SKM-1 treated with dmso at 0.1 percent for 144 hours (cell line): Measurements from ENCODE around the gene YIPF3.
"Not testable (repeated sequence)": the region's sequence is repeated elsewhere in the genome, so short reads cannot be mapped to it uniquely, and the experiment has no call there.

Experiments
- DNase-seq: peaks from one replicate; lab custom pipeline; 2025; ENCODE audit not compliant: unreplicated experiment; lab: John Stamatoyannopoulos, UW

Gene YIPF3

DNA sequence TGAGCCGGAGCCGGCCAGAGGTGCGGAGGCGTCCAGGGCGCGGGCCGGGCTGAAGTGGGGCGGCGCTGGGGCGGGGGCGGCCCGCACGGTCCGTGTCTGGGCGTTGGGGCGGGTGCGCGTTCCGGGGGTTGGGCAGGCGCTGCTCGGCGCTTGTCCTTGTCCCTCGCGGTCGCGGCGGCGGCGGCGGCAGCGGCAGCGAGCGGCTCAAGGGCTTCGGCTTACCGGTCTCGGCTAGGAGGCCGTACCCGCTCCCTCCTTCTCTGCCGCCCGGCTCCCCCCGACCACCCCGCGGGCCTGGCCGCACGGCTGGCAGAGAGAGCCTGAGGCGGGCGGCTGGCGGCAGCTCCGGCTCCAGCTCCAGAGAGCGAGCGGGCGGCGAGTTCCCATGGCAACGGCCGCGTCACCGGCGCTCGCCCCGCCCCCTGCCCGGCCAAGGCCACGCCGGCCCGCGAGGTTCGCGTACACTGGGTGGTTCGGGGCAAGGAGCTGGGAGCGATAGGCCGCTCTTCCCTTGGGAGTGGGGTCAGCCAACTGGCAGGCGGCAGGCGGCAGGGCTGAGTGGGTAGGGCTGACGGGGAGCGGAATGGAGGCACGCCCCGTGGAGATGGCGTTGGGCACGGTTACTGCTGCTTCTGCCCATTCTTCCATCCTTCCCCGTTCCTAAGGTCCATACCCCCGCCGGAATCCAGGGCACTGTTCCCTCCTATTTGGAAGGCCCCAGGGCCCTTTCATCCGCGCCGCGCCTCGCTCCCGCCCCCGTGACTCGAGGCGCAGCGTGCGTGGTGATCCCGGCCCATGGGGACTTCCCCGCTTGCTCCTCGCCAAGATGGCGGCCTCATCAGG lies 6.5 kb downstream of the YIPF3 start, which contains the start of gene LRRC73:
TSS of gene LRRC73 (minus strand) at position 363 of the 843 bp plus-strand sequence. CDS start 561 bp downstream, outside the sequence.
- DNase-seq = peak; percentile 25

DNA sequence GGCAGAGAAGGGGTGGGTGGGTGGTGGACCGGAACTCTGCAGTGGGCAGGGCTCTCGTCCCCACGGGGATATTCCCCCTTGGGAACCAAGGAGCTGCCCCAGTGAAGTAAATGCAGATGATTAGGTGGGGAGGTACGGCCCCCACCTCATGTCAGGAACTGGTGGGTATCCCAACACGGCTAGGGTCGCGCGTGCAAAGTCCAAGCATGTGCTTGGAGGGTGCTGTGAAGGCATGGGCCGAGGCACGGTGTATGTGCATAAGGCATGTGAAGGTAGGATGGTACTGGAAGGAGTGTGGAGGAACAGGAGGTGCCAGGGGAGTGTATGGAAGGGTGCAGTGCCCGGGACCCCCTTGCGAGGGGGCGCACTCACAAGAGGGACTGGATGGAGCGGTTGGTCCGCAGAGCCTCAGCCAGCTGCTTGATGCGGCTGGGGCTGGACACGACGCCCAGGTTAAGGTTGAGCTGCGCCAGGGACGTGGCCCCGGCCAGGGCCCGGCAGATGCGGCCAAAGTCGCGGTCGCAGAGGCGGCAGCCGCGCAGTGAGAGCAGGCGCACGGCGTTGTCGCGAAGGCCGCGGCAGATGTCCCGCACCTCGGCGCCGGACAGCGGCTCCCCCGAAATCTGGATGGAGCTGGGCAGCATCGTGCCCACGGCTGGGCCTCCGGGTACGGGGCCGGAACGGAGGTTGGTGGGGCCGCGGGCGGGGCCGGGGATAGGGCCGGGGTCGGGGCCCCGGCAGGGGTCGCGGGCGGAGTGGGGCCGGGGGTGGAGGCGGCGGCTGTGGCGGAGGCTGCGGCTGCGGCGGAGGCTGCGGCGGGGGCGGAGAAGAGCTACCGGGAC lies 7.4 kb downstream of the YIPF3 start:
- no peak for DNase-seq

DNA sequence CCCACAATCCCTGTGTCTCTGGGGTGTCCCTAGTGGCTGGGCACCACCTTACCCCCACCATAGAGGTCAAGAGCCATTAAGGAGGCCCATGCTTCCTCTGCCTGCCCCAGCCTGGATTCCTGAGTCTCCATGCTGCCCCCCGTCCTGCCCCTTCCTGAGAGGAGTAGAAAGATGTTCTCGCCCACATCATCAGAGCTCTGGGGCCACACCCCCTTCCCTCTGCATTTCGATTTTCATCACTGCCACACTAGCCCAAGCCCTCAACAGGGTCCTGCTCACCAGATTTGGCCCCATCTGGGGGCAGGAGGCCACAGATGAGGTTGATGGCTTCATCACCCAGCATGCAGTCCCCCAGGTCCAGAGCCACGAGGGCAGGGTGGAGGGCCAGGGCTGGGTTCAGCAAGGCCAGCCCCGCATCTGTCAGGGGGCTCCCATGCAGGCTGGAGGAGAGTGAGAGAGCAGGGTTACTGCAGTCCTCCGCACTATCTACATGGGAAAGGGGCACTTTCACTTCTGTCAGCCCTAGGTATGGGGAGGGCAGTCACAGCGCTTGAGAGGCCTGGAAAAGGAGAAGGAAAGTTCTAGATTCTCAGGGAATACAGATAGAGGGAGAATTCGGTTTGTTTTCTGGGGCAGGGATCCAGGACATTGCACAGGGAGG lies 8.1 kb downstream of the YIPF3 start:
- DNase-seq = no peak

DNA sequence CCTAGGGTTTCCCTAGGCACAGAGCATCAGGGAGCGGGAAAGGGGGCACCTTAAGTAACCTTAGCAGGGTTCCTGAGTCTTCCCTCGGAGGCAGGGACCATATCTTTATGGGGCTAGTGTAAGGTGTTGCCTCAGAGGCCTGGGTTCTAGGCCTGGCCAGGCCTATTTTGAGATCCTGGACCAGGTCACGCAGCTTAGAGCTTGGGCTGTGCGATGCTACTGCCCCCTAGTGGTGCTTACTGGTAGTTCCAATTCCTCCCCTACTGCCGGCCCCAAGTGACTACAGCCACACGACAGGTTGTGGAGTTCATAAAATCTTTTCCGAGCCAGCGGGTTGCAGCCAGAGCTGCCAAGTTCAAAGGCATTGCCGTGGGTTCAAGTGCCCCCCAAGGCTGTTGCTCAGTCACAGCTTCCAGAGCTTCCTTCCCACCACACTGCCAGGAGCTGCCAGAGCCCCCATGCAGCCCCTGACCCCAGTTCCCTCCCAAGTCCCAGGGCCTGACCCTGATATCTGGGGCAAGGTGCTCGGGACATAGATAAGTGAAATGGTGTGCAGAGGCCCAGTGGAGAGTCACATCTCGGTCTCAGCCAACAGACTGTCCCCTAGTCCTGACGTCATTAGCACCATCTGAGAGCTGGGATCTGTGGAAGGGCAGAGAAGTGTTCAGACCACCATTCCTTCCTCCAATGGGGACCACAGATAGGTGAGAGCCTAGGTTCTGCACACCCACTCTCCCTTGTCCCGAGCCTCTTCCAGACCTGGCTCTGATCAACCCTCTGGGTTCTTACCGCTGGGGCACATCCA lies 9.9 kb downstream of the YIPF3 start:
- DNase-seq = peak; percentile 65

- no peak for DNase-seq
Observed at GRCh38 chr6:43506171-43506570, 10.6 kb downstream of the YIPF3 start.

- DNase-seq = no peak
Observed at GRCh38 chr6:43505718-43506117, 11.0 kb downstream of the YIPF3 start.

GRCh38 chr6:43504756-43505593 lies 11.8 kb downstream of the YIPF3 start:
- no peak for DNase-seq

GRCh38 chr6:43503443-43503842 lies 13.3 kb downstream of the YIPF3 start:
- no peak for DNase-seq

GRCh38 chr6:43502666-43503065 lies 14.1 kb downstream of the YIPF3 start:
- DNase-seq = no peak

DNA sequence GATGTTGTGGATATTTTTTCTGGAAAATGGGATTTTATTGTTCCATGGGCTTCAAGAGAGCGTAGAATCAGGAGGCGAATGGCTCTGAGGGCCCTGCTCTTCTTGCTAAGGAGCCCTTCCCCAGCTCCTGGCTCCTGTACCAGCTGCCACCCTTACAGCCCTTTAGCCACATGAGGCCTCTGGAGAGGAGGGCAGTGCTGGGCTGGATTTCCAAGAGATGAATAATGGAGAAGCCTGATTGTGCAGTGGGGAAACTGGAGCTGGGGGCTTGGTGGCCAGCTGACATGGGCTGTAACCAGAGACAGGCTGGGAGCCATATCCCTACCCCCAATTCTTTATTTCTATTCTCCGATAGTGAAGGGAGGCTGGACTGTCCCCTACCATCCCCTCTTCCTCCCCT lies 15.8 kb downstream of the YIPF3 start:
- no peak for DNase-seq

- no peak for DNase-seq
Observed at GRCh38 chr6:43499028-43499815, 17.5 kb downstream of the YIPF3 start.

DNA sequence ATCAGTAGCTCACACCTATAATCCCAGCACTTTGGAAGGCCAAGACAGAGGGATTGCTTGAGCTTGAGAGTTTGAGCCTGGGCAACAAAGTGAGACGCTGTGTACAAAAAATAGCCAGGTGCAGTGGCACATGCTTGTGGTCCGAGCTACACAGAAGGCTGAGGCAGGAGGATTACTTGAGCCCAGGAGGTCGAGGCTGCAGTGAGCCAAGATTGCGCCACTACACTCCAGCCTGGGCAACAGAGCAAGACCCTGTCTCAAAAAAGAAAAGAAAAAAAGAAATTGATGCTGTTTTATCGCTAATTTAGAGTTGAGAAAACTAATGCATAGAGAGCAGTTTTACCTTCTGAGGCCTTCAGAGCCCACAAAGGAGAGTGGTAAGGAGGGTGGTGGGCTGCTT lies 18.4 kb downstream of the YIPF3 start:
- not testable (repeated sequence) for DNase-seq

DNA sequence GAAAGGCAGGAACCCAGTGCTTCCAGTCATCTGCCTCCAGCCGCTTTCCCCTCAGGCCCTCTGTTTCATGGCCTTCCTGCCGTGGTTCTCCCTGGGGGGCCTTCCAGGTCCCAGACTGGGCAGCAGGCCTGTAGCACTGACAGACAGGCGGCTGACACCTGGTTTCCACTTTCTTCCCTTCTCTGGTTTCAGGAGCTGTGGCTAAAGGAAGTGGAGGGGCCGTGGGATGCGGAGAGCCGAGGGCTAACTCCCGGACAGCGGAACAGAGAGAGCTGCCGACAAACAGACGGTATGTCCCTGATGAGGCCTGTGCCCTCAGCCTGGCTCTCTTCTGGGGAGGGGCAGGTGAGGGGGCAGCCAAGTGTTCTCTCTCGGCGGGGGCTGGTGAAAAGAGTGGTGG lies 19.0 kb downstream of the YIPF3 start:
- DNase-seq = no peak

- DNase-seq = no peak
Observed at GRCh38 chr6:43497129-43497396, 19.7 kb downstream of the YIPF3 start.

GRCh38 chr6:43496370-43497128 lies 20.2 kb downstream of the YIPF3 start:
- DNase-seq = no peak

GRCh38 chr6:43495409-43495941 lies 21.3 kb downstream of the YIPF3 start:
- DNase-seq = no peak

DNA sequence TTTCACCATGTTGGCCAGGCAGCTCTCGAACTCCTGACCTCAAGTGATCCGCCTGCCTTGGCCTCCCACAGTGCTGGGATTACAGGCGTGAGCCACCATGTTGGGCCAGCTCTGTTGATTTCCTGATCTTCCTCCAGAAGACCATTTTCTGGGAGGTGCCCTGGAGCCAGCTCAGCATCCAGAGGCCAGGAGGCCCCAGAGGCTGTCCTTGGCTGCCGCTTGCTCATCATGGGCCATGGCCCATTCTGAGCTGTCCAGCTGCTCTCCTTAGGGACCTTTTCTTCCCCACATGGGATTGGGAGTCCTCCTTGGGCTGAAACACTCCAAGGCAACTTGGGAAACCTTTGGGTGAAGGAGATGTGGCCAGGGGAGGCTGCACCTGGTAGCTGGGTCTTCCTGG lies 22.0 kb downstream of the YIPF3 start:
- no peak for DNase-seq

GRCh38 chr6:43494321-43494720 lies 22.4 kb downstream of the YIPF3 start:
- no peak for DNase-seq
